Measurements from ENCODE around the gene TEX264. TPM values are rescaled to one million over a fixed set of nuclear protein-coding genes. Genes with fewer than 3 reads are reported as not detected.

The TEX264 gene
- total RNA-seq, 2 experiments from 2014 or later, result 18.7 to 21.0 TPM

Other genes with a start within 250 kb of the TEX264 start
- 10 to 100 TPM; 18.3 to 18.5 TPM for gene DCAF1, start 171.2 kb upstream of the TEX264 start, total RNA-seq
- gene RAD54L2, start 132.5 kb upstream of the TEX264 start, total RNA-seq, result 10 to 100 TPM; 34.8 to 37.4 TPM
- gene GRM2, start 35.8 kb downstream of the TEX264 start, total RNA-seq, result 1 to 10 TPM; 3.9 to 5.4 TPM
- gene IQCF6, start 108.0 kb downstream of the TEX264 start, total RNA-seq, result not detected
- gene IQCF2, start 190.4 kb downstream of the TEX264 start, total RNA-seq, result not detected
- gene IQCF5, start 204.3 kb downstream of the TEX264 start, total RNA-seq, result not detected
- gene IQCF1, start 232.1 kb downstream of the TEX264 start, total RNA-seq, result not detected